HepG2 (cell line): Measurements from ENCODE around the gene NYAP1. TPM values are rescaled to one million over a fixed set of nuclear protein-coding genes. Genes with fewer than 3 reads are reported as not detected.

Source experiments
- ARHGAP35 ChIP-seq: sonication (generic); formaldehyde crosslinking; IDR thresholded peaks from 2 replicates; pipeline ENCODE4 v1.9.0; 2022; ENCODE audit warnings: mild to moderate bottlenecking, inconsistent platforms, moderate library complexity, missing genetic modification reagents, borderline replicate concordance
- EP300 ChIP-seq, 3 experiments: sonication (generic) in 1 of 3; formaldehyde crosslinking in 1 of 3; IDR thresholded peaks; 2 replicates each; pipeline versions ENCODE4 v1.5.1 to v1.6.1; 2011 to 2020; ENCODE audit warnings: low read depth in 2 of 3, low read length in 2 of 3, borderline replicate concordance in 1 of 3, improper control_type of control experiment in 1 of 3, mild to moderate bottlenecking in 1 of 3, missing genetic modification reagents in 1 of 3, moderate library complexity in 1 of 3
- FOXK1 ChIP-seq: sonication (generic); formaldehyde crosslinking; IDR thresholded peaks from 2 replicates; pipeline ENCODE4 v1.4.0; 2020; ENCODE audit warnings: low read depth, missing genetic modification reagents, borderline replicate concordance
- JARID2 ChIP-seq: sonication (generic); formaldehyde crosslinking; IDR thresholded peaks from 2 replicates; pipeline ENCODE4 v1.8.1; 2023; ENCODE audit warnings: missing genetic modification reagents, inconsistent platforms; ENCODE audit not compliant: insufficient replicate concordance
- MXD4 ChIP-seq: IDR thresholded peaks from 2 replicates; pipeline ENCODE4 v1.6.1; 2016; ENCODE audit warnings: mild to moderate bottlenecking, missing biosample characterization, missing genetic modification reagents
- MZF1 ChIP-seq: sonication (generic); formaldehyde crosslinking; IDR thresholded peaks from 2 replicates; pipeline ENCODE4 v1.8.1; 2023; ENCODE audit warnings: mild to moderate bottlenecking, missing genetic modification reagents, borderline replicate concordance
- YY1 ChIP-seq: IDR thresholded peaks from 2 replicates; pipeline ENCODE4 v1.6.1; 2011; ENCODE audit warnings: low read length, low read depth, moderate library complexity, mild to moderate bottlenecking; ENCODE audit not compliant: insufficient read depth, insufficient replicate concordance
- polyA plus RNA-seq, 8 experiments: library from polyadenylated mRNA; depleted of rRNA in 3 of 8; stranded (reverse) in 7 of 8; unstranded in 1 of 8; fragments of >200 nt; fragmentation: Illumina TruSeq in 4 of 8; extraction: Trizol in 4 of 8; gene quantifications; 2 replicates each; pipeline versions ENCODE4 v1.2.1 to v1.2.3, GENCODE V29; 2011 to 2016; ENCODE audit warnings: low read depth in 4 of 8, missing spikeins in 1 of 8, mixed read lengths in 1 of 8; ENCODE audit not compliant: insufficient read depth in 1 of 8
- total RNA-seq, 5 experiments: library from RNA; depleted of rRNA; stranded (reverse); fragments of >200 nt; fragmentation: Illumina TruSeq; extraction: Trizol; gene quantifications; 2 replicates each; pipeline ENCODE4 v1.2.3, GENCODE V29; 2016; ENCODE audit warnings: low read depth in 1 of 5
- TF ChIP-seq, protein P1 (sequence below), 2 experiments: fragments of 450-650 bp in 1 of 2; sonication (generic) in 1 of 2; formaldehyde crosslinking; IDR thresholded peaks; 2 replicates each; pipeline versions ENCODE4 v1.5.0 to v1.8.0; 2020 to 2022; ENCODE audit warnings: mild to moderate bottlenecking in 1 of 2, missing genetic modification reagents in 1 of 2
- TF ChIP-seq, protein P2 (sequence below): sonication (generic); formaldehyde crosslinking; IDR thresholded peaks from 2 replicates; pipeline ENCODE4 v1.4.0; 2020; ENCODE audit warnings: missing genetic modification reagents, borderline replicate concordance
- TF ChIP-seq, protein P3 (sequence below): sonication (generic); formaldehyde crosslinking; IDR thresholded peaks from 2 replicates; pipeline ENCODE4 v1.4.0; 2020; ENCODE audit warnings: mild to moderate bottlenecking, missing genetic modification reagents
- TF ChIP-seq, protein P4 (sequence below): sonication (generic); formaldehyde crosslinking; conservative IDR thresholded peaks from 2 replicates; pipeline ENCODE4 v1.8.0; 2022; ENCODE audit warnings: missing genetic modification reagents

The NYAP1 gene
- total and polyA plus RNA-seq, 2 of the 13 experiments (the other 11 are each of a cell fraction or from before 2014, with no cell fraction given), result 0.15 to 0.46 TPM

DNA sequence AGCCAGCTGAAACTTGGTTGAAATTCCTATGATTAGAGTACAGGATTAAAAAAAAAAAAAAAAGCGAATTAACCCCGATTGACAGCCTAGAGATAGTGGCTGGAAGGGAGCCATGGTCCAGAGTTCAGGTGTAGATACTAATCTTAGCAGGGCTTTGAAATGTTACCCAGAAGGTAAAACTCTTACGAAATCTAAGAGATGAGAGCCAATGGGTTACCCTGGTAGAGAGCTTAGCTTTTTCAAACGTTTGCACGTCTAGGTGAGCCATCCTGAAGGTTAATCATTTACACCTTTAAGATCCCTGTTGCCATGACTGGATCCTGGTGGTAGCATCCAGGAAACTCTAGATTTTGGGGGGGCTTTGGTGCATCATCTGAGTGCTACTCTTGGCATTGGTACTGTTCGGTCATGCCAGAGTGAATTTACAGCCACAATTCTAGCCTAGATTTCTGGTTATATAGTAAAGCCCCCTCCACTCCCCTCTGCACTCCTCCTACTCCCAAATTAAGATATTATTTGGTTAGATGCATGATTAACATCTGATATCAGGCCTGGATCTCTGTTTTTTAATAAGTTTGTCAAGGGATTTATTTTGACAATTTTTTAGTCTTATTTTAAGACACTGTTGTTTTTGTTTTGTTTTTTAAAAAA is 56.5 kb downstream of the NYAP1 start (continued):
- peak in 1 of 2 experiments; percentile 89; a peak in 2 of 4 replicates for TF ChIP-seq EP300 (IDR thresholded peaks at IDR 0.05; ENCODE audit: low read depth in 2 of 2, low read length in 2 of 2)
- peak; percentile 57; the same call in 1 of the 2 replicates for TF ChIP-seq EP300 (CRISPR knock-in tag; IDR thresholded peaks at IDR 0.05; ENCODE audit: borderline replicate concordance)
- TF ChIP-seq YY1, result no peak
- TF ChIP-seq, protein P1, sequence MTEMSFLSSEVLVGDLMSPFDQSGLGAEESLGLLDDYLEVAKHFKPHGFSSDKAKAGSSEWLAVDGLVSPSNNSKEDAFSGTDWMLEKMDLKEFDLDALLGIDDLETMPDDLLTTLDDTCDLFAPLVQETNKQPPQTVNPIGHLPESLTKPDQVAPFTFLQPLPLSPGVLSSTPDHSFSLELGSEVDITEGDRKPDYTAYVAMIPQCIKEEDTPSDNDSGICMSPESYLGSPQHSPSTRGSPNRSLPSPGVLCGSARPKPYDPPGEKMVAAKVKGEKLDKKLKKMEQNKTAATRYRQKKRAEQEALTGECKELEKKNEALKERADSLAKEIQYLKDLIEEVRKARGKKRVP (CRISPR knock-in tag; IDR thresholded peaks at IDR 0.05), result no peak; a peak in 1 of 4 replicates
- 0 out of 2 replicates have a peak, but pooled peaks have one; percentile 43 for TF ChIP-seq MXD4 (CRISPR knock-in tag)
- no peak for TF ChIP-seq ARHGAP35 (CRISPR knock-in tag)
- TF ChIP-seq, protein P2, sequence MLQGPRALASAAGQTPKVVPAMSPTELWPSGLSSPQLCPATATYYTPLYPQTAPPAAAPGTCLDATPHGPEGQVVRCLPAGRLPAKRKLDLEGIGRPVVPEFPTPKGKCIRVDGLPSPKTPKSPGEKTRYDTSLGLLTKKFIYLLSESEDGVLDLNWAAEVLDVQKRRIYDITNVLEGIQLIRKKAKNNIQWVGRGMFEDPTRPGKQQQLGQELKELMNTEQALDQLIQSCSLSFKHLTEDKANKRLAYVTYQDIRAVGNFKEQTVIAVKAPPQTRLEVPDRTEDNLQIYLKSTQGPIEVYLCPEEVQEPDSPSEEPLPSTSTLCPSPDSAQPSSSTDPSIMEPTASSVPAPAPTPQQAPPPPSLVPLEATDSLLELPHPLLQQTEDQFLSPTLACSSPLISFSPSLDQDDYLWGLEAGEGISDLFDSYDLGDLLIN (CRISPR knock-in tag), result no peak
- TF ChIP-seq, protein P3, sequence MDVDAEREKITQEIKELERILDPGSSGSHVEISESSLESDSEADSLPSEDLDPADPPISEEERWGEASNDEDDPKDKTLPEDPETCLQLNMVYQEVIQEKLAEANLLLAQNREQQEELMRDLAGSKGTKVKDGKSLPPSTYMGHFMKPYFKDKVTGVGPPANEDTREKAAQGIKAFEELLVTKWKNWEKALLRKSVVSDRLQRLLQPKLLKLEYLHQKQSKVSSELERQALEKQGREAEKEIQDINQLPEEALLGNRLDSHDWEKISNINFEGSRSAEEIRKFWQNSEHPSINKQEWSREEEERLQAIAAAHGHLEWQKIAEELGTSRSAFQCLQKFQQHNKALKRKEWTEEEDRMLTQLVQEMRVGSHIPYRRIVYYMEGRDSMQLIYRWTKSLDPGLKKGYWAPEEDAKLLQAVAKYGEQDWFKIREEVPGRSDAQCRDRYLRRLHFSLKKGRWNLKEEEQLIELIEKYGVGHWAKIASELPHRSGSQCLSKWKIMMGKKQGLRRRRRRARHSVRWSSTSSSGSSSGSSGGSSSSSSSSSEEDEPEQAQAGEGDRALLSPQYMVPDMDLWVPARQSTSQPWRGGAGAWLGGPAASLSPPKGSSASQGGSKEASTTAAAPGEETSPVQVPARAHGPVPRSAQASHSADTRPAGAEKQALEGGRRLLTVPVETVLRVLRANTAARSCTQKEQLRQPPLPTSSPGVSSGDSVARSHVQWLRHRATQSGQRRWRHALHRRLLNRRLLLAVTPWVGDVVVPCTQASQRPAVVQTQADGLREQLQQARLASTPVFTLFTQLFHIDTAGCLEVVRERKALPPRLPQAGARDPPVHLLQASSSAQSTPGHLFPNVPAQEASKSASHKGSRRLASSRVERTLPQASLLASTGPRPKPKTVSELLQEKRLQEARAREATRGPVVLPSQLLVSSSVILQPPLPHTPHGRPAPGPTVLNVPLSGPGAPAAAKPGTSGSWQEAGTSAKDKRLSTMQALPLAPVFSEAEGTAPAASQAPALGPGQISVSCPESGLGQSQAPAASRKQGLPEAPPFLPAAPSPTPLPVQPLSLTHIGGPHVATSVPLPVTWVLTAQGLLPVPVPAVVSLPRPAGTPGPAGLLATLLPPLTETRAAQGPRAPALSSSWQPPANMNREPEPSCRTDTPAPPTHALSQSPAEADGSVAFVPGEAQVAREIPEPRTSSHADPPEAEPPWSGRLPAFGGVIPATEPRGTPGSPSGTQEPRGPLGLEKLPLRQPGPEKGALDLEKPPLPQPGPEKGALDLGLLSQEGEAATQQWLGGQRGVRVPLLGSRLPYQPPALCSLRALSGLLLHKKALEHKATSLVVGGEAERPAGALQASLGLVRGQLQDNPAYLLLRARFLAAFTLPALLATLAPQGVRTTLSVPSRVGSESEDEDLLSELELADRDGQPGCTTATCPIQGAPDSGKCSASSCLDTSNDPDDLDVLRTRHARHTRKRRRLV (CRISPR knock-in tag), result no peak
- no peak for TF ChIP-seq JARID2 (CRISPR knock-in tag)
- TF ChIP-seq, protein P4, sequence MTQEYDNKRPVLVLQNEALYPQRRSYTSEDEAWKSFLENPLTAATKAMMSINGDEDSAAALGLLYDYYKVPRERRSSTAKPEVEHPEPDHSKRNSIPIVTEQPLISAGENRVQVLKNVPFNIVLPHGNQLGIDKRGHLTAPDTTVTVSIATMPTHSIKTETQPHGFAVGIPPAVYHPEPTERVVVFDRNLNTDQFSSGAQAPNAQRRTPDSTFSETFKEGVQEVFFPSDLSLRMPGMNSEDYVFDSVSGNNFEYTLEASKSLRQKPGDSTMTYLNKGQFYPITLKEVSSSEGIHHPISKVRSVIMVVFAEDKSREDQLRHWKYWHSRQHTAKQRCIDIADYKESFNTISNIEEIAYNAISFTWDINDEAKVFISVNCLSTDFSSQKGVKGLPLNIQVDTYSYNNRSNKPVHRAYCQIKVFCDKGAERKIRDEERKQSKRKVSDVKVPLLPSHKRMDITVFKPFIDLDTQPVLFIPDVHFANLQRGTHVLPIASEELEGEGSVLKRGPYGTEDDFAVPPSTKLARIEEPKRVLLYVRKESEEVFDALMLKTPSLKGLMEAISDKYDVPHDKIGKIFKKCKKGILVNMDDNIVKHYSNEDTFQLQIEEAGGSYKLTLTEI (CRISPR knock-in tag), result no peak
- no peak for TF ChIP-seq FOXK1
- no peak for TF ChIP-seq MZF1
